Measurements from ENCODE around the gene PTPN3. TPM values are rescaled to one million over a fixed set of nuclear protein-coding genes. Genes with fewer than 3 reads are reported as not detected.

Gene PTPN3
- total RNA-seq, 6 experiments from 2014 or later: not detected

DNA sequence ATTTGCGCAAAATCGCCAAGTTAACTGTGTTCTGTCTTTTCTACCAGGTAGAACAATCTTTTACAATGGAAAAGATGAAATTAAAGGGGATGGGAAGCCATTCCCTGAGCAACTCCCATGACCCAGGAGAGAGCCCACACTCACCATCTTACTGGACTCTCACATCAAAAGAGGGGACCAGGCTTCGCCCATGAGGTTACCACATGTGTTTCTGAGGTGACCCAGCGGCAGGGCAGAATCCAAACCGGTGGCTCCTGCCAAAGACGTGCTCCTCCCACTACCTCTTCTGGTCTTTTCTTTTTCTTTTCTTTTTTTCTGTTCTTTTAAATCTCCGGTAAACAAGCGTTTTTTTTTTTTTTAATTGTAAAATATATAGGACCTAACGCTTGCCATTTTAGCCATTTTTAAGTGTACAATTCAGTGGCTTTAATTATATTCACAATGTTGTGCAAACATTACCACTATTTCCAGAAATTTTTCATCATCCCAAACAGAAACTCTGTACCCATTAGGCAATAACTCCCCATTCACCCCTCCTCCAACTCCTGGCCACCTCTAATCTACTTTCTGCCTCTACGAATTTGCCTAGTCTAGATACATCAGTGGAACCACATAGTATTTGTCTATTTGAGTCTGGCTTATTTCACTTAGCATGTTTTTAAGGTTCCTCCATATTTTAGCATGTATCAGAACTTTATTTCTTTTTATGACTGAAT lies 19.3 kb downstream of the PTPN3 start:
- H3K27ac Mint-ChIP-seq: no peak overlapping the region
- DNase-seq: no peak
- TF ChIP-seq, protein P1, sequence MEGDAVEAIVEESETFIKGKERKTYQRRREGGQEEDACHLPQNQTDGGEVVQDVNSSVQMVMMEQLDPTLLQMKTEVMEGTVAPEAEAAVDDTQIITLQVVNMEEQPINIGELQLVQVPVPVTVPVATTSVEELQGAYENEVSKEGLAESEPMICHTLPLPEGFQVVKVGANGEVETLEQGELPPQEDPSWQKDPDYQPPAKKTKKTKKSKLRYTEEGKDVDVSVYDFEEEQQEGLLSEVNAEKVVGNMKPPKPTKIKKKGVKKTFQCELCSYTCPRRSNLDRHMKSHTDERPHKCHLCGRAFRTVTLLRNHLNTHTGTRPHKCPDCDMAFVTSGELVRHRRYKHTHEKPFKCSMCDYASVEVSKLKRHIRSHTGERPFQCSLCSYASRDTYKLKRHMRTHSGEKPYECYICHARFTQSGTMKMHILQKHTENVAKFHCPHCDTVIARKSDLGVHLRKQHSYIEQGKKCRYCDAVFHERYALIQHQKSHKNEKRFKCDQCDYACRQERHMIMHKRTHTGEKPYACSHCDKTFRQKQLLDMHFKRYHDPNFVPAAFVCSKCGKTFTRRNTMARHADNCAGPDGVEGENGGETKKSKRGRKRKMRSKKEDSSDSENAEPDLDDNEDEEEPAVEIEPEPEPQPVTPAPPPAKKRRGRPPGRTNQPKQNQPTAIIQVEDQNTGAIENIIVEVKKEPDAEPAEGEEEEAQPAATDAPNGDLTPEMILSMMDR (IDR thresholded peaks at IDR 0.05): no peak
- no peaks in the 10 kb centered on the region for H3K36me3 Mint-ChIP-seq (ENCODE audit: low read depth)
- no peak overlapping the region for H3K4me3 Mint-ChIP-seq
- peaks cover 5% of the 10 kb centered on the region; the same call in 1 of the 2 replicates for H3K4me1 Mint-ChIP-seq (ENCODE audit: low read depth)
- H3K27me3 Mint-ChIP-seq (ENCODE audit: insufficient read depth): peaks cover 29% of the 10 kb centered on the region
- no peaks in the 10 kb centered on the region for H3K9me3 Mint-ChIP-seq

DNA sequence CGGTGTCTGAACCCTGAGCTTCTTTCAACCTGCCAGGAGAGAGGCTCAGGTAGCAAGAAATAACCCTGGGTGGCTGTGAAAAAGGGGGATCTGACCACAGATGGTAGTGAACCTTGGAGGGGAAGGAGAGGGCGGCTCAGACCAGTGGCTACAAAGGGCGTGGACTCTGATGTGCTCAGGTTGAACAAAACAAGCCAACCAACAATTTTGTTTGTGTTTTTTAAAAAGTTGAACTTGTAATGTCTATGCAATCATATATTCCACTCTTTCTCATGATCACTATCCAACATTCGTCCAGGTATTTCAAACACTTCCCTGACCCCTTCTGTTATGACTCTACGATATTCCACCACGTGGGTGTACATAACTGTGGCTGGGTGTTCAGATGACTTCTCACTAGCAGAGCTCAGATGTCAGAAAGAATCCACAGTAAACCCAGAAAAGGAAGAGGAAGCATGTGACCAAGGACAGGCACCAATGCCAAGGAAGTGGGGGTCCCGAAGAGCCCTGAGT lies 20.0 kb downstream of the PTPN3 start:
- Mint-ChIP-seq H3K4me3 (no peak overlapping the region), H3K36me3 (ENCODE audit: low read depth) (no peaks in the 10 kb centered on the region), H3K27me3 (ENCODE audit: insufficient read depth) (peaks cover 33% of the 10 kb centered on the region), H3K9me3 (no peaks in the 10 kb centered on the region), H3K4me1 (ENCODE audit: low read depth) (peaks cover 5% of the 10 kb centered on the region; the same call in 1 of the 2 replicates), H3K27ac (no peak overlapping the region)
- no peak for DNase-seq
- TF ChIP-seq, protein P1 (IDR thresholded peaks at IDR 0.05): no peak

DNA sequence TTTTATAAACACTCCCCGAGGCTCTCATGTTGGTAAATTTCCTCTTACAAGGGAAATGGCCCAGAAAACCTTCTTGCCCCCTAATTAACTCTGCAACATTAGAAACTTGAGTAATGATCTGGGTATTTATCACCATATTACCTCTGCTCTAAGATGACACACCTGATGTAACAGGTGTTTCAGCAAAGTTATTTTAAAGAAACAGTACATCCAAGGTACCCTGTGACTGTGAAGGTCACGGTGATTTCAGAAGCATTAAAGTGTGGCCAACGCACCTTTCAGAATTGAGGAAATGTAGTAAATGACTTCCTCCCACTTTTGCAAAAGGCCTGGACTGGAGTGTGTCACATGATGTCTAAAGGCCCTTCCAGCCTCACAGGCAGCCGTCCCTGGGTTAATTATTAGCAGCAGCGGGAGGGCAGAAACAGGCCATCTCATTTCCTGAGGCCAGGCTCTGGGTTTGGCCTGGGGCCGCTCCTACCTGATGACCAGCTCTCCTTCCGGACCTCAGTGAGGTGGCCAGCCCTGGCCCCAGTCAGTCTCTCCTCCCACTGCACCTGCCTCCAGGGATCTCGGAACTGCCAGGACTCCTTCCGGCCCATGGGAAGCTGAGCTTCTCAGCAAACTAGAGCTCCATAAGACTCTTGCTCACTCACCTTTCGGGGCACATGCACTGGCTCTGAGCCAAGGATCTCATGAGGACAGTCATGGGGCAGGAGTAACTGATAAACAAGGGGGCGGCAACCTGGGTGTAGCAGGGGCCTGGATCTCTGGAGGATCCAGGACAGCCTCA lies 20.7 kb downstream of the PTPN3 start:
- Mint-ChIP-seq H3K27ac (no peak overlapping the region), H3K4me3 (no peak overlapping the region)

DNA sequence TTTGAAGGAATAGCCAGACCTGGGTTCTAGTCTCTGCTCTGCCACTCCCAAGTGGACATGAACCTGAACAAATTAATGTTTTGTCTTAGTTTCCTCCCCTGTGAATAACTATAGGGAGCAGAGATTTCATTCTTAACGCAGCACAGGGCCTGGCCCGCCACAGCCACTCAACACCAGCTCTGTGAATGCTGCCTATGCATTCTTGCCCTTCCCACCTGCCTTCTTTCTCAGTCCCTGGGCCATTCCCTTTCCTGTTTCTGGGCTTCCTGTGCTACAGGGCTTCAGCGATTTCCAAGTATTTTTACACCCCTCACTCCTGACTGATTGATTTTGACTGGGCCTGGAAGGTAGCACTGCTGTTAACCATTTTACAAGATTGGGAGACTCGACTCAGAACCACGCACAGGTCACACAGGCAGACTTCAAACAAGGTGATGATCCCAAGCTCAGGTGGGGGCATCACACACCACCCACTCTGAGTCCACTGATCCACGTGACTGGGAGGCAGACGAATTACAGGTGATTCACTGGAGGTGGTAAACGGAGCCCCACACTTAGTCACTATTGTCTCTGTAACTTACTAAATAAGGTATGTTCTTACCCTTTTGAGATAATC lies 21.4 kb downstream of the PTPN3 start:
- Mint-ChIP-seq H3K27ac (no peak overlapping the region), H3K9me3 (no peaks in the 10 kb centered on the region), H3K4me3 (no peak overlapping the region), H3K4me1 (ENCODE audit: low read depth) (no peaks in the 10 kb centered on the region), H3K36me3 (ENCODE audit: low read depth) (no peaks in the 10 kb centered on the region), H3K27me3 (ENCODE audit: insufficient read depth) (peaks cover 28% of the 10 kb centered on the region)
- TF ChIP-seq, protein P1 (IDR thresholded peaks at IDR 0.05): no peak
- DNase-seq: no peak

More for the DNA sequence above, 20.7 kb downstream of the PTPN3 start:
- H3K27me3 Mint-ChIP-seq (ENCODE audit: insufficient read depth): peaks cover 26% of the 10 kb centered on the region
- H3K4me1 Mint-ChIP-seq (ENCODE audit: low read depth): peaks cover 1% of the 10 kb centered on the region; the same call in 1 of the 2 replicates
- H3K9me3 Mint-ChIP-seq: no peaks in the 10 kb centered on the region
- no peak for DNase-seq
- TF ChIP-seq, protein P1 (IDR thresholded peaks at IDR 0.05): no peak
- no peaks in the 10 kb centered on the region for H3K36me3 Mint-ChIP-seq (ENCODE audit: low read depth)

DNA sequence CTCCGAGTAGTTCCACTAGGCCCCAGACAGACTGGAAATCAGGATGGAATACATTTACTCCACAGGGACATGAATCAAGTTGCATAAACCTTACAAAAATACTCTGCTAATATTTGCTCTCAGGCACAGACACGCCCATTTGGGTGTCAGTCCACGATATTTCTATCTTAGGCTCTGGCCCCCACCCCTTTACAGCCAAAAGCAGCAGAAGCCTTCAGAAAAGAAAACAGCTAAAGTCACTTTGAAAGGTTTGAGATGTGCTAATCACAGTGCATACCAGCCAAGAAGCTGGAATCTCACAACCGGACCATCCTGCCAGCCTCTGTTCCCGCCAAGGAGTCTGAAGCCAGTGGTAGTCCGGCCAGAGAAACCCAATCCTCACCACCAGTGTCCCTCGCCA lies 22.6 kb downstream of the PTPN3 start:
- Mint-ChIP-seq H3K4me1 (ENCODE audit: low read depth) (no peaks in the 10 kb centered on the region), H3K36me3 (ENCODE audit: low read depth) (no peaks in the 10 kb centered on the region), H3K27ac (no peak overlapping the region), H3K9me3 (no peaks in the 10 kb centered on the region), H3K4me3 (no peak overlapping the region), H3K27me3 (ENCODE audit: insufficient read depth) (peaks cover 23% of the 10 kb centered on the region)
- TF ChIP-seq, protein P1 (IDR thresholded peaks at IDR 0.05): no peak
- DNase-seq: no peak
